Keratinocyte (primary cell): ENCODE measurements around the gene CFAP45.

Experiments used
- EZH2 ChIP-seq: IDR thresholded peaks from one replicate; pipeline ENCODE4 v1.6.1; 2012; ENCODE audit warnings: inconsistent platforms, mild to moderate bottlenecking, low read length, moderate library complexity
- TF ChIP-seq, protein P1 (sequence below), 3 experiments: IDR thresholded peaks in 1 of 3; conservative IDR thresholded peaks in 1 of 3; optimal IDR thresholded peaks in 1 of 3; 2 replicates in 2 of 3; 3 replicates in 1 of 3; pipeline versions ENCODE3 to v1.5.1; 2011; ENCODE audit warnings: low read length in 3 of 3, mild to moderate bottlenecking in 3 of 3, moderate library complexity in 2 of 3, control low read depth in 1 of 3, inconsistent platforms in 1 of 3; ENCODE audit not compliant: insufficient read depth in 2 of 3; ENCODE audit errors: extremely low read depth in 1 of 3

DNA sequence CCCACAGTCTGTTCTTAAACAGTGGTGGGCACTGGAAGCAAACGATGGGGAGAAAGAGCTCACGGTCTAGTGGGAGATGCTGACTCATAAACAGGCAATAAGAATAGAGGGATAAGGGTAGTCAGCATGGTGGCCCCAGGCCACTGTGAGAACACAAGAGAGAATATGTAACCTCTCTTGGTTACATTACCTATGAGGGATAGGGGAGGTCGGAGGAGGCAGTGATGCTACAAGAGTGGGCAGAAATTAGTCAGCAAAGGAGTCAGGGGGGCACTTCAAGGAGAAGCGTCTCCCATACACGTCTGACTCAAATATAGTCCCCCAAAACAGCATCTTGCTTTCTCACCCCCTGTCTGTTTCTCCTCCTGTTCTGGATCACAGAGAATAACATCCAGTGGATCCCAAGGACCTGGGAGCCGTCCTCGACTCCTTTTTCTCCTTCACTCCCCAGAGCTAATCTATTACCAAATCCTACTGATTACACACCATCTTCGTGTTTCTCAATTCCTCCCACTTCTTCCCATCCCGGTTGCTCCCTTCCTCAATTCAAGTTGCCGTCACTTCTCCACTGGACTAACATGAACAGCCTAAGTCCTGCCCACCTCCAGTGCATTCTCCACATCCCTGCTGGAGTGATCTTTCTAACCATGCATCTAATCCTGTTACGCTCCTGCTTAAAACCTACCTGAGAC is 71.2 kb downstream of the CFAP45 start:
- TF ChIP-seq, protein P1, sequence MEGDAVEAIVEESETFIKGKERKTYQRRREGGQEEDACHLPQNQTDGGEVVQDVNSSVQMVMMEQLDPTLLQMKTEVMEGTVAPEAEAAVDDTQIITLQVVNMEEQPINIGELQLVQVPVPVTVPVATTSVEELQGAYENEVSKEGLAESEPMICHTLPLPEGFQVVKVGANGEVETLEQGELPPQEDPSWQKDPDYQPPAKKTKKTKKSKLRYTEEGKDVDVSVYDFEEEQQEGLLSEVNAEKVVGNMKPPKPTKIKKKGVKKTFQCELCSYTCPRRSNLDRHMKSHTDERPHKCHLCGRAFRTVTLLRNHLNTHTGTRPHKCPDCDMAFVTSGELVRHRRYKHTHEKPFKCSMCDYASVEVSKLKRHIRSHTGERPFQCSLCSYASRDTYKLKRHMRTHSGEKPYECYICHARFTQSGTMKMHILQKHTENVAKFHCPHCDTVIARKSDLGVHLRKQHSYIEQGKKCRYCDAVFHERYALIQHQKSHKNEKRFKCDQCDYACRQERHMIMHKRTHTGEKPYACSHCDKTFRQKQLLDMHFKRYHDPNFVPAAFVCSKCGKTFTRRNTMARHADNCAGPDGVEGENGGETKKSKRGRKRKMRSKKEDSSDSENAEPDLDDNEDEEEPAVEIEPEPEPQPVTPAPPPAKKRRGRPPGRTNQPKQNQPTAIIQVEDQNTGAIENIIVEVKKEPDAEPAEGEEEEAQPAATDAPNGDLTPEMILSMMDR (optimal IDR thresholded peaks at IDR 0.05 in 1 of 3, IDR thresholded peaks at IDR 0.05 in 1 of 3, conservative IDR thresholded peaks at IDR 0.05 in 1 of 3; ENCODE audit: extremely low read depth in 1 of 3, insufficient read depth in 2 of 3, low read length in 3 of 3): no peak
- no peak for TF ChIP-seq EZH2
